Bronchial epithelial cell (primary cell): ENCODE data around the gene SCAF4. TPM values are rescaled to one million over a fixed set of nuclear protein-coding genes. Genes with fewer than 3 reads are reported as not detected.

ENCODE experiments used
- DNase-seq: peaks from one replicate; pipeline ENCODE4 v3.0.0-alpha.2; 2010; ENCODE audit warnings: low read depth
- FAIRE-seq: peaks from 2 replicates; lab custom pipeline; 2011; peaks lifted over from hg19 to GRCh38; lab: Jason Lieb, UNC
- H3K27me3 ChIP-seq: 2 replicates; pipeline ENCODE4 v1.5.1; 2011; ENCODE audit warnings: low read length; ENCODE audit not compliant: control insufficient read depth, insufficient read depth
- H3K36me3 ChIP-seq: 2 replicates; pipeline ENCODE4 v1.5.1; 2011; ENCODE audit warnings: low read length; ENCODE audit not compliant: control insufficient read depth, insufficient read depth
- H3K4me3 ChIP-seq: 2 replicates; pipeline ENCODE4 v1.5.1; 2011; ENCODE audit warnings: mild to moderate bottlenecking, low read depth, low read length, control low read depth
- total RNA-seq: library from RNA; depleted of rRNA; stranded (reverse); fragments of >200 nt; gene quantifications from 2 replicates; pipeline ENCODE4 v1.2.1, GENCODE V29; 2014
- TF ChIP-seq, protein P1 (sequence below): IDR thresholded peaks from 2 replicates; pipeline ENCODE4 v1.5.1; 2011; ENCODE audit warnings: mild to moderate bottlenecking, moderate library complexity, low read length, control low read depth, inconsistent platforms; ENCODE audit not compliant: insufficient read depth, severe bottlenecking

Gene SCAF4
- total RNA-seq, 1 donor from 2014 or later: 2.9 TPM

DNA sequence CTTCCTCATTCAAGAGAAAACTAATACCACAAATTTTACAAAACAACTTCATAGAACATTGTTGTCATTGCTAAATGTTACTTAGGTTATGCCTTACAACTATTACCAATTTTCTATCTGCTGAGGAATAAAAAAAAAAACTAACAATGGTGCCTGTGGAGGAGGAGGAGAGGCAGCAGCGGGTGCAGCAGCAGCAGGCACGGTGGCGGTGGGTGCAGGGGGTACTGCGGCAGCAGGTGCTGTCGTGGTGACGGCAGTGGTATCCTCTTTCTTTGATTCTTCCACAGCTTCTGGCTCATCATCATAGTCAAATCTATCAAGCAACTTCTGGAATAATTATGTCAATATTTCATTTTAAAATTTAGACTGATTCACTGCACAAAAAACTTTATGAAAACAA lies 35.5 kb downstream of the SCAF4 start:
- H3K36me3 ChIP-seq: peaks cover 14% of the 10 kb centered on the region
- FAIRE-seq: no peak

DNA sequence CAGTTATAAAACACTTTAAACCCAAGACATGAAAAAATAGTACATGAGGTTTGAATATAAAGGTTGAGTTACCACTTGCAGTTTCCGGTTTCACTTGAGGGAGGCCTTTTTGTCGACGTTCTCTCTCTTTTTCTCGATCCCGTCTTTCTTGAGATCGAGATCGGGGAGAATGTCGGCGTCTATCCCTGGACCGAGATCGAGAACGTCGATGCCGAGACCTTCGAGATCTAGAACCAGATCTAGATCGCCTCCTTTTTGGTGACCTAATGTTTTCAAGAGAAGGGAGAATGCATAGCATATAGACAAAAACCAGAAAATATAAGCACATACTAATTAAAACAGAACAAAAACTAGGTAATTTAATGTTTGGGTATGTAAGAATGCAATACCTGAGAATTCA lies 38.7 kb downstream of the SCAF4 start:
- Histone ChIP-seq H3K4me3 (no peak overlapping the region), H3K27me3 (no peaks in the 10 kb centered on the region), H3K36me3 (peaks cover 13% of the 10 kb centered on the region)
- FAIRE-seq (no peak), DNase-seq (no peak)
- TF ChIP-seq, protein P1, sequence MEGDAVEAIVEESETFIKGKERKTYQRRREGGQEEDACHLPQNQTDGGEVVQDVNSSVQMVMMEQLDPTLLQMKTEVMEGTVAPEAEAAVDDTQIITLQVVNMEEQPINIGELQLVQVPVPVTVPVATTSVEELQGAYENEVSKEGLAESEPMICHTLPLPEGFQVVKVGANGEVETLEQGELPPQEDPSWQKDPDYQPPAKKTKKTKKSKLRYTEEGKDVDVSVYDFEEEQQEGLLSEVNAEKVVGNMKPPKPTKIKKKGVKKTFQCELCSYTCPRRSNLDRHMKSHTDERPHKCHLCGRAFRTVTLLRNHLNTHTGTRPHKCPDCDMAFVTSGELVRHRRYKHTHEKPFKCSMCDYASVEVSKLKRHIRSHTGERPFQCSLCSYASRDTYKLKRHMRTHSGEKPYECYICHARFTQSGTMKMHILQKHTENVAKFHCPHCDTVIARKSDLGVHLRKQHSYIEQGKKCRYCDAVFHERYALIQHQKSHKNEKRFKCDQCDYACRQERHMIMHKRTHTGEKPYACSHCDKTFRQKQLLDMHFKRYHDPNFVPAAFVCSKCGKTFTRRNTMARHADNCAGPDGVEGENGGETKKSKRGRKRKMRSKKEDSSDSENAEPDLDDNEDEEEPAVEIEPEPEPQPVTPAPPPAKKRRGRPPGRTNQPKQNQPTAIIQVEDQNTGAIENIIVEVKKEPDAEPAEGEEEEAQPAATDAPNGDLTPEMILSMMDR: no peak

More for the DNA sequence above, 35.5 kb downstream of the SCAF4 start:
- no peaks in the 10 kb centered on the region for H3K27me3 ChIP-seq
- no peak for DNase-seq
- TF ChIP-seq, protein P1: no peak
- H3K4me3 ChIP-seq: no peak overlapping the region

DNA sequence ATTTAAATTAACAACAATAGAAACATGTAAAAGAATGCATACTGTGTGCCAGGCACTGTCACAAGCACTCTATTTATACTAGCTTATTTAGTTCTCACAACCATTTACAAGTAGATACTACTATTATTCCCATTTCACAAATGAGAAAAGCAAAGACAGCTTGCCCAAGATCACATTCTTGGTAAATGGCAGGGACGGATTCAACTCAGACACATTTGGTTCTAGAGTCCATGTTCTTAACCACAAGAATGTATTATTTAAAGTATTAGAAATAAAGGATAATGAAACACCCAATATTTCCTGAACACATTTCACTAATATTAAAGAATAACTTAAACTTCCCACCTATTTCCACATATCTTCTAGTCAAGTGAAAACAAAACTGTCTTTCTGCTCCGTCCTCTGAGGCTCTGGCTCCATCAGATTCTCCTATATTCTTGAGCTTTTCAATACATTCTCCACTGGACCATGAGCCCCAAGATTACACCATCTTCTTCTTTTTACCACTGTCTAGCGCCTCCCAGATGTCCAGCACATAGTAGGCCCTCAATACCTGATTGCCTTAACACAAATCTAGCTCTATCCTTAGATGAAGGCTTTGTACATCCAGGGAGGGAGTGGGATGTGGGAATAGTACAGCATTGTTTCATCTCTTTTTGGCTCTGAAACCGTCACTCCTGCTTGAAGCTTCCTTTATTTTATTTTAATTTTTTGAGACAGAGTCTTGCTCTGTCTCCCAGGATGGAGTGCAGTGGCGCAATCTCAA lies 43.1 kb downstream of the SCAF4 start:
- FAIRE-seq (no peak), DNase-seq (no peak)
- Histone ChIP-seq H3K4me3 (no peak overlapping the region), H3K36me3 (peaks cover 23% of the 10 kb centered on the region), H3K27me3 (no peaks in the 10 kb centered on the region)
- TF ChIP-seq, protein P1: no peak

DNA sequence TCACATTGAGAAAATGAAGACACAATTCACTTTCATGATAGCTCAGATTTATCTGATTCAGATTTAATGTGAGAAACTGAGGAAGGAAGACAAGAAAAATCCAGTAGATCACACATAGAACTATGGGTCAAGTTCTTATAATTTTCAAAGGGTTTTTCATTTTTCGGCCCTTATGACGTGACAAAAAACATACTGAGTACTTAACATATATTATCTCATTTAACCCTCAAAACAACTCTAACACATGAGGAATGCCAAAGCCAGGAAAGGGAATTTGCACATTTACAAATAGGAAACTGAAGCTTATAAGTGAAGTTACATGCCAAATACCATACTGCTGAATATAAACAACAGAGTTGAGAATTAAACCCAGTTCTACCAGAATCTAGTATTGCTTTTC lies 44.8 kb downstream of the SCAF4 start:
- H3K36me3 ChIP-seq: peaks cover 19% of the 10 kb centered on the region
- FAIRE-seq (no peak), DNase-seq (no peak)
- H3K27me3 ChIP-seq: no peaks in the 10 kb centered on the region
- H3K4me3 ChIP-seq: no peak overlapping the region
- TF ChIP-seq, protein P1: no peak

DNA sequence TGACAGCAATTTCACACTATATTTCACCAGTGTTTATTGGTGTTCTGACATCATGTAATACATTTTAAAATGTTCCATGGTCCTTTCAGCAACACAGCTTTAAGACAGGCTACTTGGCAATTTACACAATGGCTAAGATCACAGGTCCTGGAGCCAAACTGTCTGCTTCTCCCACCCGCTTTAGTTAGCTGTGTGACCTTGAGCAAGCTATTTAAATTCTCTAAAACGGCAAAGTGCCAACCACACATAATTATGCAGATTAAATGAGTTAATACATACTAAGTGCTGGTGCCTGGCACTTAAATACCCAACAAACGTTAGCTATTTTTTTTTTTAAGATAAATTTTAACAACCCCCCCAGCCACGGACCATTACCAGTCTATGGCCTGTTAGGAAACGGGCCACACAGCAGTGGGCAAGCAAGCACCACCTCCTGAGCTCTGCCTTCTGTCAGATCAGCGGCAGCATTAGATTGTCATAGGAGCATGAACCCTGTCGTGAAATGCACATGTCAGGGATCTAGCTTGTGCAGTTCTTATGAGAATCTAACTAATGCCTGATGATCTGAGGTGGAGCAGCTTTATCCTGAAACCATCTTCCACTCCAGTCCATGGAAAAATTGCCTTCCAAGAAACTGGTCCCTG lies 45.5 kb downstream of the SCAF4 start:
- no peak for FAIRE-seq
- no peaks in the 10 kb centered on the region for H3K27me3 ChIP-seq
- peaks cover 16% of the 10 kb centered on the region for H3K36me3 ChIP-seq
- no peak for DNase-seq
- TF ChIP-seq, protein P1: no peak
- no peak overlapping the region for H3K4me3 ChIP-seq

DNA sequence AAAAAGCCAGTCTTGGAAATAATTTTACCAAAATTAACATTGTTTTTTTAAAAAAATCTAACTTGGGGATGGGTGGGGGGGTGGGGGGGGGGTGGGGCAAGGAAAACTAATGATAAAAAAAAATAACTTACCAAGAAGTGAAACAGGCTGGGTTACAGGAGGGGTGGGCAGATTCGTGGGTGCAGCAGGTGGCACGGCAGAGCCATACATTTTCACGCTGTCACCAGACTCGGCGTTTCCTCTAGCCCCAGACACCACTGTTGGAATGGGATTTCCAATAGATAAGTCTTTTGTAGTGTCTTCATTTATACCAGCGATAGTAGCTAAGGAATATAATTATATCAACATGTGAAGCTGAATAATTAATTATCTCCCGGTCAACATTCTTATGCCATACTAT lies 47.0 kb downstream of the SCAF4 start:
- Histone ChIP-seq H3K27me3 (no peaks in the 10 kb centered on the region), H3K36me3 (peaks cover 15% of the 10 kb centered on the region), H3K4me3 (no peak overlapping the region)
- DNase-seq: no peak
- FAIRE-seq: no peak
- TF ChIP-seq, protein P1: no peak
